HG02870 (cell line): Measurements from ENCODE around the gene TJAP1.

Source experiments
- ATAC-seq: cut with Tn5 transposase; IDR thresholded peaks from one replicate; pipeline ENCODE4 v1.9.1; 2021; ENCODE audit warnings: mild to moderate bottlenecking, moderate library complexity; ENCODE audit not compliant: unreplicated experiment

TJAP1 gene

GRCh38 chr6:43477235-43478007 is at the start of gene TJAP1:
Gene TJAP1, plus strand, starts transcription at chr6:43477570. Its CDS starts 21,432 bp downstream, at chr6:43499002.
- ATAC-seq = peak; percentile 94

GRCh38 chr6:43428112-43428570 is 49.2 kb upstream of the TJAP1 start:
- ATAC-seq = no peak

GRCh38 chr6:43428874-43429273 is 48.5 kb upstream of the TJAP1 start:
- ATAC-seq = no peak

- no peak for ATAC-seq
Measured at GRCh38 chr6:43432009-43432945, 45.1 kb upstream of the TJAP1 start.

GRCh38 chr6:43433148-43433547 is 44.2 kb upstream of the TJAP1 start:
- ATAC-seq = no peak

- no peak for ATAC-seq
Measured at GRCh38 chr6:43434001-43434840, 43.1 kb upstream of the TJAP1 start.

- ATAC-seq = no peak
Measured at GRCh38 chr6:43434943-43435342, 42.4 kb upstream of the TJAP1 start.

GRCh38 chr6:43435682-43436437 is 41.5 kb upstream of the TJAP1 start:
- ATAC-seq = no peak

- no peak for ATAC-seq
Measured at GRCh38 chr6:43436577-43437282, 40.6 kb upstream of the TJAP1 start.

GRCh38 chr6:43437700-43438099 is 39.7 kb upstream of the TJAP1 start:
- no peak for ATAC-seq

GRCh38 chr6:43442935-43443334 is 34.4 kb upstream of the TJAP1 start:
- no peak for ATAC-seq

GRCh38 chr6:43444036-43444435 is 33.3 kb upstream of the TJAP1 start:
- no peak for ATAC-seq

GRCh38 chr6:43444582-43444981 is 32.8 kb upstream of the TJAP1 start:
- ATAC-seq = no peak

GRCh38 chr6:43445576-43445975 is 31.8 kb upstream of the TJAP1 start:
- ATAC-seq = no peak

- no peak for ATAC-seq
Measured at GRCh38 chr6:43447604-43448003, 29.8 kb upstream of the TJAP1 start.

GRCh38 chr6:43448916-43449315 is 28.5 kb upstream of the TJAP1 start:
- no peak for ATAC-seq

GRCh38 chr6:43450699-43451131 is 26.7 kb upstream of the TJAP1 start:
- no peak for ATAC-seq

- no peak for ATAC-seq
Measured at GRCh38 chr6:43451348-43451747, 26.0 kb upstream of the TJAP1 start.

GRCh38 chr6:43451939-43452338 is 25.4 kb upstream of the TJAP1 start:
- ATAC-seq = no peak
